GM21825 (cell line): ENCODE results near the gene TTC39B.

ENCODE experiments used
- ATAC-seq: cut with Tn5 transposase; IDR thresholded peaks from one replicate; pipeline ENCODE4 v1.9.1; 2021; ENCODE audit warnings: mild to moderate bottlenecking, moderate library complexity; ENCODE audit not compliant: unreplicated experiment

TTC39B gene

GRCh38 chr9:15305470-15305869 lies 1.5 kb downstream of the TTC39B start:
- ATAC-seq = no peak

GRCh38 chr9:15304632-15305031 lies 2.4 kb downstream of the TTC39B start:
- peak; percentile 28 for ATAC-seq

GRCh38 chr9:15300218-15300617 lies 6.8 kb downstream of the TTC39B start:
- ATAC-seq = no peak

- peak; percentile 91 for ATAC-seq
These were observed 7.6 kb downstream of the TTC39B start for GRCh38 chr9:15299374-15299939.

- no peak for ATAC-seq
These were observed 8.7 kb downstream of the TTC39B start for GRCh38 chr9:15298362-15298761.

GRCh38 chr9:15295761-15296405 lies 11.1 kb downstream of the TTC39B start:
- ATAC-seq = peak; percentile 26

- ATAC-seq = no peak
These were observed 12.4 kb downstream of the TTC39B start for GRCh38 chr9:15294604-15295003.

GRCh38 chr9:15293804-15294316 lies 13.2 kb downstream of the TTC39B start:
- ATAC-seq = no peak

- ATAC-seq = no peak
These were observed 13.9 kb downstream of the TTC39B start for GRCh38 chr9:15293084-15293483.

- ATAC-seq = no peak
These were observed 17.4 kb downstream of the TTC39B start for GRCh38 chr9:15289603-15290002.

- no peak for ATAC-seq
These were observed 19.7 kb downstream of the TTC39B start for GRCh38 chr9:15287309-15287708.

GRCh38 chr9:15286161-15286821 lies 20.7 kb downstream of the TTC39B start:
- no peak for ATAC-seq

GRCh38 chr9:15282567-15283285 lies 24.3 kb downstream of the TTC39B start:
- no peak for ATAC-seq

- no peak for ATAC-seq
These were observed 26.4 kb downstream of the TTC39B start for GRCh38 chr9:15280647-15281046.

GRCh38 chr9:15278839-15279238 lies 28.2 kb downstream of the TTC39B start:
- no peak for ATAC-seq

- ATAC-seq = no peak
These were observed 28.8 kb downstream of the TTC39B start for GRCh38 chr9:15278091-15278687.

GRCh38 chr9:15277400-15278090 lies 29.5 kb downstream of the TTC39B start:
- no peak for ATAC-seq

GRCh38 chr9:15276328-15276938 lies 30.6 kb downstream of the TTC39B start:
- no peak for ATAC-seq

- no peak for ATAC-seq
These were observed 32.6 kb downstream of the TTC39B start for GRCh38 chr9:15274425-15274824.

GRCh38 chr9:15272377-15272928 lies 34.6 kb downstream of the TTC39B start:
- no peak for ATAC-seq
